Measurements from ENCODE around the gene LRP1-AS.

Gene LRP1-AS

DNA sequence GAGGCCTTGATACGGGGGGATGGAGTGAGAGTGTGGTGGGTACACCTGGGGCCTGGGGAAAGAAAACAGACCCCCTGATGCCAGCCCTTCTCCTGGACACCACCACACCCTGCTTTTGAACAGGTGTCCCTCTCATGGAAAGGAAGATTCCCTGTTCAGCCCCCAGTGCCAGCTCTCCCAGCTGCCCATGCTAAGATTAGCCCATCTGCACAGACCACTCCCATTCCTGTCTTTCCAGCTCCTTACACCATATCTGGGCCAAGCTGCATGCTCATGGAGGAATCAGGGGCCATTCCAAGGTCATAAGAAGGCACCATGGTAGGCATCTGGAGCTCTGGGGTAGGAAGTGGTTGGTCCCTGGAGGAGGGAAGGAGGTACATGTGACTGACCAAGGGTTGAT lies 48.9 kb downstream of the LRP1-AS start:
- no peak overlapping the region for H3K4me3 ChIP-seq (ENCODE audit: low read depth, low read length)
- DNase-seq (ENCODE audit: low read depth): no peak
- TF ChIP-seq POLR2A (IDR thresholded peaks at IDR 0.05; ENCODE audit: extremely low read depth, insufficient read length): no peak
- no peak for TF ChIP-seq MYC (IDR thresholded peaks at IDR 0.05; ENCODE audit: low read depth, low read length)
- TF ChIP-seq, protein P1, sequence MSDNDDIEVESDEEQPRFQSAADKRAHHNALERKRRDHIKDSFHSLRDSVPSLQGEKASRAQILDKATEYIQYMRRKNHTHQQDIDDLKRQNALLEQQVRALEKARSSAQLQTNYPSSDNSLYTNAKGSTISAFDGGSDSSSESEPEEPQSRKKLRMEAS (IDR thresholded peaks at IDR 0.05; ENCODE audit: low read depth, low read length): no peak

DNA sequence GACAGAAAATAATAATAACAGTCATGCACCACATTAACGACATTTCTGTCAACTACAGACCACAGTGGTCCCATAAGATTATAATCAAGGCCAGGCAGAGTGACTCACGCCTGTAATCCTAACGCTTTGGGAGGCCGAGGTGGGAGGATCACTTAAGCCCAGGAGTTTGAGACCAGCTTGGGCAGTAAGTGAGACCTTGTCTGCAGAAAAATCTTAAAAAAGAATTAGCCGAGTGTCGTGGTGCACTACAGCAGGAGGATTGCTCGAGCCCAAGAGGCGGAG lies 49.9 kb downstream of the LRP1-AS start:
- peak; percentile 85 for DNase-seq (ENCODE audit: low read depth)
- no peak for TF ChIP-seq POLR2A (IDR thresholded peaks at IDR 0.05; ENCODE audit: extremely low read depth, insufficient read length)
- TF ChIP-seq, protein P2, sequence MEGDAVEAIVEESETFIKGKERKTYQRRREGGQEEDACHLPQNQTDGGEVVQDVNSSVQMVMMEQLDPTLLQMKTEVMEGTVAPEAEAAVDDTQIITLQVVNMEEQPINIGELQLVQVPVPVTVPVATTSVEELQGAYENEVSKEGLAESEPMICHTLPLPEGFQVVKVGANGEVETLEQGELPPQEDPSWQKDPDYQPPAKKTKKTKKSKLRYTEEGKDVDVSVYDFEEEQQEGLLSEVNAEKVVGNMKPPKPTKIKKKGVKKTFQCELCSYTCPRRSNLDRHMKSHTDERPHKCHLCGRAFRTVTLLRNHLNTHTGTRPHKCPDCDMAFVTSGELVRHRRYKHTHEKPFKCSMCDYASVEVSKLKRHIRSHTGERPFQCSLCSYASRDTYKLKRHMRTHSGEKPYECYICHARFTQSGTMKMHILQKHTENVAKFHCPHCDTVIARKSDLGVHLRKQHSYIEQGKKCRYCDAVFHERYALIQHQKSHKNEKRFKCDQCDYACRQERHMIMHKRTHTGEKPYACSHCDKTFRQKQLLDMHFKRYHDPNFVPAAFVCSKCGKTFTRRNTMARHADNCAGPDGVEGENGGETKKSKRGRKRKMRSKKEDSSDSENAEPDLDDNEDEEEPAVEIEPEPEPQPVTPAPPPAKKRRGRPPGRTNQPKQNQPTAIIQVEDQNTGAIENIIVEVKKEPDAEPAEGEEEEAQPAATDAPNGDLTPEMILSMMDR (IDR thresholded peaks at IDR 0.05; ENCODE audit: low read depth, low read length): no peak
- TF ChIP-seq MYC (IDR thresholded peaks at IDR 0.05; ENCODE audit: low read depth, low read length): no peak
- TF ChIP-seq, protein P1 (IDR thresholded peaks at IDR 0.05; ENCODE audit: low read depth, low read length): no peak
- no peak overlapping the region for H3K4me3 ChIP-seq (ENCODE audit: low read depth, low read length)

DNA sequence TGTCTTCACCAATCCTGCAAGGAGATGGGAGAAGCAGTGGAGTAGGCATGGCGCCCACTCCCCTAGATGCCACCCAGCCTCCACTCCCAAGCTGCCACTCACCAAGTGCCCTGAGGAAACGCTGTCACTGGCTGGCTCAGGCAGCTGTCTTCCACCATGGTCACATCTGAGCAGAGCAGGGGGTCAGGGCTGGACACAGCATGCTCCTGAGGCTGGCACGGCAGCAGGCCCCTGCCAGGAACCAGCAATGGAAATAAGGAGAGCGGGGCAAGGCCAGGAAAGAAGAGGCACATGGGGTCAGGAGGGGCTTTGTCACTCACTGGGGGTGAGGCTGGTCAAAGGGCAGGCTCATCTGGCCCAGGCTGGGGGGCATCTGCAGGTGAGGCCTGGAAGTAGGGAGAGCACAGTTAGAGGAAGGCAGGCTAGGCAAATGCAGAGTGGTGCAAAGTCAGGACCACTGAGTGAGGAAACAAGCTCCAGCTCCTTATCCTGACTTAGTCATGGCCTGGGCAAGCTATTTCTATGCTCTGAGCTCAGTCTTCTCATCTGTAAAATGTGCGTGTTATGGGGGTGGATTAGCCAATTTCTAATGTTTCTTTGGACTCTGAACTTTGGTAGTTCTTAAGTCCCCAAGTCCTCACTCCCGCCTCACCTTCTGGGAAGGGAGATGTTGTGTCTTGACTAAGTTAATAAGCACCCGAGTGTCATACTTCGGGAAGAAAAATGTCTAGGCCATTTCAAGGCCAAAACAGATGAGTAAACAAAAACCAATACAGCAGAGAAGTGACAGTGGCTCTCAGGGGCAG lies 50.5 kb downstream of the LRP1-AS start:
- no peak for DNase-seq (ENCODE audit: low read depth)
- no peak for TF ChIP-seq MYC (IDR thresholded peaks at IDR 0.05; ENCODE audit: low read depth, low read length)
- TF ChIP-seq, protein P2 (IDR thresholded peaks at IDR 0.05; ENCODE audit: low read depth, low read length): no peak
- TF ChIP-seq, protein P1 (IDR thresholded peaks at IDR 0.05; ENCODE audit: low read depth, low read length): no peak
- no peak for TF ChIP-seq POLR2A (IDR thresholded peaks at IDR 0.05; ENCODE audit: extremely low read depth, insufficient read length)
- no peak overlapping the region for H3K4me3 ChIP-seq (ENCODE audit: low read depth, low read length)

DNA sequence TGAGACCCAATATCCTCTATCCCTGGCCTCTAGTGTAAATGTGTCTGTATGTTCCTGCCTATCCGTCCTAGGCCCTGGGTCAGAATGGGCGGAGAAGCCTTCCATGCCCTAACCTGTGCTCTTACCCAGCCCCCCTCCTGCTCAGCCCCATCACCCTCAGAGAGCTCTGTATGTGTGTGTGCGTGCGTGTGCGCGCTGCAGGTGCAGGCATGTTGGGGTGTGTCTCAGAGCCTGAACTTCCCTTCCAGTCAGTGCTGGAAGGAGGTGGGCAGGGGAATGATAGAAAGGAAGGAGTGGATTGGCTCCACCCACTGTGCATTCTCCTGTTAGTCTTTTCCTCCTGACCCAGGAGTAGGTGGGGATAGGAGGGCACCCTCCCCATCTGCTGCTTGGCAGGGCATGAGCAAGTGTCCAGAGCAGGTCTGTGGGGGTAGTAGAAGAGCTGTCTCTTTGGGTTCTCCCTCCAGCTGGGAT lies 51.3 kb downstream of the LRP1-AS start:
- TF ChIP-seq POLR2A (IDR thresholded peaks at IDR 0.05; ENCODE audit: extremely low read depth, insufficient read length) (no peak), MYC (IDR thresholded peaks at IDR 0.05; ENCODE audit: low read depth, low read length) (no peak)
- TF ChIP-seq, protein P1 (IDR thresholded peaks at IDR 0.05; ENCODE audit: low read depth, low read length): no peak
- TF ChIP-seq, protein P2 (IDR thresholded peaks at IDR 0.05; ENCODE audit: low read depth, low read length): no peak
- H3K4me3 ChIP-seq (ENCODE audit: low read depth, low read length): no peak overlapping the region
- no peak for DNase-seq (ENCODE audit: low read depth)

DNA sequence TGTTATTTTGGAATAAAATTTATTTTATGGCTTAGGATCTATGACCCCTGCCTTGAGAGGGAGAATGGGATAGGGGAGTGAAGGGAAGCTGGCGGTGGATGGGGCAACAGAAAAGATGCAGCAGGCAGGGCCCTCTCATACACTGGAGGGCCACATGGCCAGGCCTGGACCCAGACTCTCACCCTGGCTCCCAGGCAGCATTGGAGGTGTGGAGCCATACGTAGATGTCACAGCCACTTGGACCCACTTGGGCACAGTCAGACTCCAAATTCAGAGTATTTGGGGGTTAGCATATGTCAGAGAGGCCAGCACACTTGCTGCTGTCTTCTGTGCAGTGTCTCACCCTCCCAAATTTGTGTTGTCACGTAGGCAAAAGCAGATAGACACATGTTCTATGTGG lies 52.0 kb downstream of the LRP1-AS start:
- no peak overlapping the region for H3K4me3 ChIP-seq (ENCODE audit: low read depth, low read length)
- no peak for DNase-seq (ENCODE audit: low read depth)
- TF ChIP-seq POLR2A (IDR thresholded peaks at IDR 0.05; ENCODE audit: extremely low read depth, insufficient read length): no peak
- TF ChIP-seq, protein P1 (IDR thresholded peaks at IDR 0.05; ENCODE audit: low read depth, low read length): no peak
- TF ChIP-seq, protein P2 (IDR thresholded peaks at IDR 0.05; ENCODE audit: low read depth, low read length): no peak
- no peak for TF ChIP-seq MYC (IDR thresholded peaks at IDR 0.05; ENCODE audit: low read depth, low read length)
